ENCODE measurements around the gene MYO18A. TPM values are rescaled to one million over a fixed set of nuclear protein-coding genes. Genes with fewer than 3 reads are reported as not detected.

The MYO18A gene
- total RNA-seq, 1 experiment from 2014 or later: 37.2 TPM

DNA sequence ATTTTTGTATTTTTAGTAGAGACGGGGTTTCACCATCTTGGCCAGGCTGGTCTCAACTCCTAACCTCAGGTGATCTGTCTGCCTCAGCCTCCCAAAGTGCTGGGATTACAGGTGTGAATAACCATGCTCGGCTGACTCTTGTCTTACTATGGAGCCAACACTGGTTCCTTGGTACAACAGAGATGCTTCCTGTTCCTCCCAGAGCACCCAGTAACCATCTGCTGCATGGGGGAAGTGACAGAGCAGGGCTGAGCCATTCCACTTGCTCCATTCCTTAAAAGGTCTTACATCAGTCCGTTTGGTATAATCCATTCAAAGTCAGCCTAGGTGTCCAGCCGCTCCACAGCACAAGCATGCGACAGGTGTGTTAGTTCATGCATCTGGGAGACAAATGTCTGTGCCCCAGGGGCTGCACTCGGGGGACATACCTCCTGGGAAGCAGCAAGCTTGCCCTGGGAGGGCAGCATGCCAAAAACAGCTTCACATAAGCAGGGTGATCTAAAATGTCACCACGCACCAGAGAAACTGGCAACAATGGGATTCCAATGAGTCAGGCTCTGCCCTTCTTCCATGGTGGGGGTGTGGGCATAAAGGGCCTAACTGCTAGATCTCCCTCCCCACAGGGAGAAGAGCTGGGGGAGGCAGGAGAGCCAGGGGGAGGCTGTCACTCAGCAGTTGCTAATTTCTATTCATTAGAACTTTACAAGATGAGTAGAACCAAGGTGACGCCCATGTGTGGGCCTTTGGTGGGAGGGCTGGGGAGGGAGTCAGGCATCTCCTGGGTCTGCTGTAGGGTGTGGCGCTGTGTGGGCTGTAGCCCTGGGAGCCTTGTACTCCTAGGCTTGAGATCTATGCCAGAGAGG, 101.8 kb downstream of the MYO18A start:
- no TSS peak for BruUV-seq (replicated peaks)
- TF ChIP-seq CBX3 (IDR thresholded peaks at IDR 0.05; ENCODE audit: low read depth) (no peak), TCF7L2 (IDR thresholded peaks at IDR 0.05; ENCODE audit: borderline replicate concordance, extremely low read depth, insufficient read depth, insufficient read length) (no peak), SP1 (IDR thresholded peaks at IDR 0.05; ENCODE audit: low read depth) (no peak), ELF1 (IDR thresholded peaks at IDR 0.05; ENCODE audit: borderline replicate concordance, low read depth) (no peak), RAD21 (IDR thresholded peaks at IDR 0.05; ENCODE audit: low read depth) (no peak)
- TF ChIP-seq, protein P1, sequence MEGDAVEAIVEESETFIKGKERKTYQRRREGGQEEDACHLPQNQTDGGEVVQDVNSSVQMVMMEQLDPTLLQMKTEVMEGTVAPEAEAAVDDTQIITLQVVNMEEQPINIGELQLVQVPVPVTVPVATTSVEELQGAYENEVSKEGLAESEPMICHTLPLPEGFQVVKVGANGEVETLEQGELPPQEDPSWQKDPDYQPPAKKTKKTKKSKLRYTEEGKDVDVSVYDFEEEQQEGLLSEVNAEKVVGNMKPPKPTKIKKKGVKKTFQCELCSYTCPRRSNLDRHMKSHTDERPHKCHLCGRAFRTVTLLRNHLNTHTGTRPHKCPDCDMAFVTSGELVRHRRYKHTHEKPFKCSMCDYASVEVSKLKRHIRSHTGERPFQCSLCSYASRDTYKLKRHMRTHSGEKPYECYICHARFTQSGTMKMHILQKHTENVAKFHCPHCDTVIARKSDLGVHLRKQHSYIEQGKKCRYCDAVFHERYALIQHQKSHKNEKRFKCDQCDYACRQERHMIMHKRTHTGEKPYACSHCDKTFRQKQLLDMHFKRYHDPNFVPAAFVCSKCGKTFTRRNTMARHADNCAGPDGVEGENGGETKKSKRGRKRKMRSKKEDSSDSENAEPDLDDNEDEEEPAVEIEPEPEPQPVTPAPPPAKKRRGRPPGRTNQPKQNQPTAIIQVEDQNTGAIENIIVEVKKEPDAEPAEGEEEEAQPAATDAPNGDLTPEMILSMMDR (IDR thresholded peaks at IDR 0.05 in 2 of 3, conservative IDR thresholded peaks at IDR 0.05 in 1 of 3; ENCODE audit: borderline replicate concordance in 1 of 3, insufficient read depth in 1 of 3, low read depth in 2 of 3, low read length in 2 of 3): no peak
- ATAC-seq: peak; percentile 54
- Histone ChIP-seq H3K79me2 (ENCODE audit: insufficient read depth, low read length) (no peaks in the 10 kb centered on the region), H3K9me2 (ENCODE audit: insufficient read depth) (no peaks in the 10 kb centered on the region), H3K4me3 (replicated peaks in 1 of 2; ENCODE audit: low read depth in 1 of 2, low read length in 2 of 2) (no peak overlapping the region), H3K27ac (ENCODE audit: low read depth, low read length) (no peak overlapping the region), H3K4me2 (ENCODE audit: low read length) (peak overlapping the region; percentile 42), H3K9ac (ENCODE audit: low read length) (no peak overlapping the region), H2AFZ (ENCODE audit: low read depth, low read length, poor library complexity, severe bottlenecking) (no peak overlapping the region), H3K27me3 (ENCODE audit: insufficient read depth, low read length) (no peaks in the 10 kb centered on the region), H3K4me1 (ENCODE audit: control insufficient read depth in 1 of 2, insufficient read depth in 2 of 2, low read length in 2 of 2) (peaks cover 0 to 12% of the 10 kb centered on the region in 2 experiments; a peak in 2 of 4 replicates), H3K36me3 (ENCODE audit: control insufficient read depth in 1 of 2, insufficient read depth in 2 of 2, low read length in 2 of 2) (no peaks in the 10 kb centered on the region), H3K9me3 (ENCODE audit: control insufficient read depth in 1 of 2, insufficient read depth in 1 of 2, low read depth in 1 of 2, low read length in 2 of 2) (no peaks in the 10 kb centered on the region), H4K20me1 (ENCODE audit: insufficient read depth) (no peaks in the 10 kb centered on the region)
- ChIA-PET RAD21 (ENCODE audit: low non-redundant PET in 1 of 2, low total read pairs in 2 of 2, uncharacterized antibody in 2 of 2, unreplicated experiment in 2 of 2) (no interaction called here), CTCF (interaction anchor here (0.9 to 2.0 kb wide), 2 partner anchors 113 kb away, joined by 3 to 8 read pairs; no protein-coding TSS in a partner anchor), POLR2A (interaction anchor here (0.6 kb wide), 1 partner anchor 164 kb away, joined by 3 read pairs; no protein-coding TSS in a partner anchor)
- DNase-seq (ENCODE audit: low read depth, low spot score): peak; percentile 4
- intact Hi-C loops (cut with micrococcal nuclease): no loop called here

Data from HCT116 (cell line).